Fibroblast of villous mesenchyme (primary cell): ENCODE data around the gene MICAL1. TPM values are rescaled to one million over a fixed set of nuclear protein-coding genes. Genes with fewer than 3 reads are reported as not detected.

Experiments
- DNase-seq: peaks from one replicate; pipeline ENCODE4 v3.0.0-alpha.2; 2010; ENCODE audit warnings: low read depth
- H3K4me3 ChIP-seq: 2 replicates; pipeline ENCODE4 v1.5.1; 2011; ENCODE audit warnings: low read depth, mild to moderate bottlenecking, low read length
- CTCF ChIP-seq: IDR thresholded peaks from 2 replicates; pipeline ENCODE4 v1.5.1; 2012; ENCODE audit warnings: low read depth, mild to moderate bottlenecking, low read length; ENCODE audit not compliant: insufficient read depth
- total RNA-seq: library from RNA; depleted of rRNA; stranded (reverse); fragments of >200 nt; gene quantifications from 2 replicates; pipeline ENCODE4 v1.2.3, GENCODE V29; 2012

Gene MICAL1
- total RNA-seq, 1 donor, result 55.3 TPM

GRCh38 chr6:109493865-109494264 lies 38.3 kb upstream of the MICAL1 start:
- H3K4me3 ChIP-seq, result no peak overlapping the region
- TF ChIP-seq CTCF, result no peak
- no peak for DNase-seq

GRCh38 chr6:109491207-109491938 lies 35.8 kb upstream of the MICAL1 start:
- no peak for TF ChIP-seq CTCF
- no peak for DNase-seq
- H3K4me3 ChIP-seq, result no peak overlapping the region

GRCh38 chr6:109490713-109491112 lies 35.1 kb upstream of the MICAL1 start:
- H3K4me3 ChIP-seq, result no peak overlapping the region
- no peak for TF ChIP-seq CTCF
- DNase-seq, result no peak

- no peak overlapping the region for H3K4me3 ChIP-seq
- DNase-seq, result no peak
- TF ChIP-seq CTCF, result no peak
Measured at GRCh38 chr6:109488001-109488400, 32.4 kb upstream of the MICAL1 start.

- no peak overlapping the region for H3K4me3 ChIP-seq
- TF ChIP-seq CTCF, result no peak
- no peak for DNase-seq
Measured at GRCh38 chr6:109486068-109486467, 30.5 kb upstream of the MICAL1 start.

GRCh38 chr6:109485266-109485935 lies 29.8 kb upstream of the MICAL1 start:
- no peak overlapping the region for H3K4me3 ChIP-seq
- no peak for DNase-seq
- no peak for TF ChIP-seq CTCF
